ENCODE measurements around the gene MCAT.

DNA sequence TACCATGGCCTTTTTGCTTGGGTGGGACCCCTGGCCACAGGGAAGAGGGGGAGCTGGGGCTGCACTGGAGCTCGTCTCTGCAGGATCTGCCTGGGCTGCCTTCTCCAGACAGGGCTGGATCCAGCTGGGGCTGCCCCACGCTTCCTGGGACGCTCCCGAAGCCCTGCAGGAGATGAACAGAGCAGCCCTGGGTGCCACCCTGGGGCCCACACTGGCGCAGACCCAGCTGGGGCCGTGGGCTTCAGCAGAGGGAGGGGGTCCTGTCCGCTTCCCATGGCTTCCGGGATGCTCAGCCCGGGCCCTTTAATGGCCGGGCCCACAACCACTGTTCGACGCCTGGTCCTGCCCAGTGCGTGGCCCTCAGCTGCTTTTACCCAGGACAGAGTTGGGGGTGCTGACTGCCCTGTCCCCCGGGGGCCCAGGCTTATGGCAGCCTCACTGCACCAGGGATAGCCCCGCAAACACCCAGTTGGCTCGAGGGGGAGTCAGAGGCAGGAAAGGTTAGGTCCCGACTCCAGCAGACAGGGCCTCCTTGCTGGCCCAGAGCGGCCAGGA lies 20.1 kb upstream of the MCAT start:
- TF ChIP-seq, protein P1, sequence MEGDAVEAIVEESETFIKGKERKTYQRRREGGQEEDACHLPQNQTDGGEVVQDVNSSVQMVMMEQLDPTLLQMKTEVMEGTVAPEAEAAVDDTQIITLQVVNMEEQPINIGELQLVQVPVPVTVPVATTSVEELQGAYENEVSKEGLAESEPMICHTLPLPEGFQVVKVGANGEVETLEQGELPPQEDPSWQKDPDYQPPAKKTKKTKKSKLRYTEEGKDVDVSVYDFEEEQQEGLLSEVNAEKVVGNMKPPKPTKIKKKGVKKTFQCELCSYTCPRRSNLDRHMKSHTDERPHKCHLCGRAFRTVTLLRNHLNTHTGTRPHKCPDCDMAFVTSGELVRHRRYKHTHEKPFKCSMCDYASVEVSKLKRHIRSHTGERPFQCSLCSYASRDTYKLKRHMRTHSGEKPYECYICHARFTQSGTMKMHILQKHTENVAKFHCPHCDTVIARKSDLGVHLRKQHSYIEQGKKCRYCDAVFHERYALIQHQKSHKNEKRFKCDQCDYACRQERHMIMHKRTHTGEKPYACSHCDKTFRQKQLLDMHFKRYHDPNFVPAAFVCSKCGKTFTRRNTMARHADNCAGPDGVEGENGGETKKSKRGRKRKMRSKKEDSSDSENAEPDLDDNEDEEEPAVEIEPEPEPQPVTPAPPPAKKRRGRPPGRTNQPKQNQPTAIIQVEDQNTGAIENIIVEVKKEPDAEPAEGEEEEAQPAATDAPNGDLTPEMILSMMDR (IDR thresholded peaks at IDR 0.05) = no peak
- no peak for TF ChIP-seq SIN3A (IDR thresholded peaks at IDR 0.05; ENCODE audit: borderline replicate concordance, insufficient read depth, low read depth, low read length)
- no peak for TF ChIP-seq POLR2AphosphoS5 (IDR thresholded peaks at IDR 0.05; ENCODE audit: low read depth, low read length)
- TF ChIP-seq REST (IDR thresholded peaks at IDR 0.05; ENCODE audit: insufficient read depth in 1 of 2, low read depth in 2 of 2, low read length in 1 of 2) = no peak
- TF ChIP-seq TCF7L2 (IDR thresholded peaks at IDR 0.05; ENCODE audit: low read depth, low read length) = no peak
